Measurements from ENCODE around the gene OR8A1.

OR8A1 gene

DNA sequence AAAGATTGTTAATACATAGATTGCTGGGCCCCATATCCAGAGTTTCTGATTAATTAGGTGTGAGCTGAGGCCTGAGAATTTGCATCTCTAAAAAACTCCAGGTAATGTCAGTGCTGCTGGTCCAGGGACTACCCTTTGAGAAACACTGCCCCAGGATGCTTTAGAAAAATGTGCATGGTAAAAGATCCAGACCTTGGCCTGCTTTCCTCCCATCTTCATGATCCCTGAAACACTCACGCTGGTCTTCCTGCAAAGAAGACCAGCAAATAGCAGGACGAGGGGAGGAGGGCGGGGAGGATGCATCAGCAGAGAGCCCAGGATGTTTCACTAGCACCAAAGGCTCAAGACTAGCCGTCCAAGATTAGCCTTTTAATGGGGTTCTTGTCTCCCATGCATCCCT lies at the start of gene OR8A1:
TSS of gene OR8A1 (plus strand) at position 301 of the 400 bp plus-strand sequence. CDS start 123 bp downstream, outside the sequence.
- no peak for DNase-seq (ENCODE audit: low read depth in 2 of 3, low spot score in 1 of 3)

DNA sequence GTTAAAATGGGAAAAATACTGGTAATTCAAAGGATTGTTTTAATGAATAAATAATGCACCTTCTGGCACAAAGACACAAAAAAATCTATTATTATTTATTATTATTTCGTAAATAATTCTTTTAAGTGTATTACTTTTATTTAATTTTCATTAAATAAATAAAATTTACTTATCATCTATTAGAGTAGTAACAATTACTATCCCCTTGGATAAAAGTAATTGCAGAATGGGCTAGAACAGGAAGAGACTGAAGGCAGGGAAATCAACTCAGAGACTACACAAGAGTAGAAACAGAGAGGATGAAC lies 49.3 kb upstream of the OR8A1 start:
- DNase-seq (ENCODE audit: low read depth in 2 of 3, low spot score in 1 of 3) = no peak

DNA sequence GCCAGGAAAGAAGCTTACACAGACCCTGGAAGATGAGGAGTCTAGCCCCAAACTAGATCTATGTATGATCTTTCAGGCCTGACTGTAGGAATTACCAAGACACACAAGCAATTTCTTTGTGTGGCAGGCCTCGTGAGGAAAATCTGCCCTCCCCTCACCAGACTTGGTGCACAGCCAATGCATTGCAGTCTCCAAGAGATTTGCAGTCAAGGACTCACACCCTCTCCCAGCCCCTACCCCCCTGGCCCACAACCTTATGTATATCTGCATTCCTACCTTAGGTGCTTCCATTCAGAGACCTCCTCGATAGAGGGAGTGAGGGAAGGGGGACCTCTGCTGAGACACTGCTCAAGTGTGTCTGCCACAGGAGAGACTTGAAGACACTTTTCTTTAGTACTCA lies 36.2 kb upstream of the OR8A1 start:
- no peak for DNase-seq (ENCODE audit: low read depth in 2 of 3, low spot score in 1 of 3)

DNA sequence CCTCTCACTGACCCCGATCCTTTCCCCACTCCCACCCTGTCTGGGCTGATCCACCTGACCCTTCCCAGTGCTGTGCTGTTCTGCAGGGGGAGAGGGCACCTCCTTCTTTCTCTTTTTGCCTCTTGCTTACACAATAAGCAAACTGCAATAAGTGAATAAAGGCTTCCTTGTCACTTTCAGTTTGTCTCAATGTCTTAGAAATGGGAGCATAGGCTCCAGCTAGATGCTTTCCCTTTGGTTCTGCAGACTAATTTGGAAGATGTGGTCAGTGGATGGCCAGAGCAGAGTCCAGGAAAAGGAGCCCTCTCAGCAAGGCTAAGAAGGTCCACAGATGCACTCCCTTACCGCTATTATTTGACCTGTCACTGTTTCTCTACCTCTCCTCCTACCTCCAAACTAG lies 35.7 kb upstream of the OR8A1 start:
- no peak for DNase-seq (ENCODE audit: low read depth in 2 of 3, low spot score in 1 of 3)

DNA sequence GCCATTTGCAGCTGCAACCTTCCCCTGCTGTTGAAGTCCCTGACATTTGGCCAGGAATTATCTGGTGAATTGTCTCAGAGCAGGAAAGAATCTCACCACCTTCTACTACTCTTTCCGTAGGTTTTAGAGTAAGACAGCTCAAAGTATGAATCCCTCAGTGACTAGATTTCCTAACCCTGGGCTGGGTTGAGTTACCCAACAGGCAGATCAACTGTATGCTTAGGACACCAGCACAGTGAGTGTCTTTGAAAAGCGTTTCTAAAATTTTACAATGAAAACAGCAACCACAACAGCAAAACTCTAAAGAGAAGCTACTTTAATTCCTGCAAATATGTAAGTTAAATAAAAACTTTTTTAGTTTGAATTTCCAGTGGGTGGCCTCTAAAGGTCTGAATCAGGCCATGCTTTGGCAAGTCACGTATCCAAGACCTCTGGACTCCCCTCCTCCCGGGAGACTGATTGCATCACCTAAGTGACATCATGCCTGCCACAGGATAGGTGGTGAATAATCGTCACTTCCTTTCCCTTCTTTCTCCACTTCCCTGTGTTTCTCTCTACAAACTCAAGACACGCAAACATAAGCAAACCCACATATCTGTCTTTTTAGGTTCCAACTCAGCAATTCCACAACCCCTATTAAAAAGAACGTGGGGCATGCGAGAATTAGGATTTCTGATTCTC lies 34.1 kb upstream of the OR8A1 start:
- no peak for DNase-seq (ENCODE audit: low read depth in 2 of 3, low spot score in 1 of 3)

DNA sequence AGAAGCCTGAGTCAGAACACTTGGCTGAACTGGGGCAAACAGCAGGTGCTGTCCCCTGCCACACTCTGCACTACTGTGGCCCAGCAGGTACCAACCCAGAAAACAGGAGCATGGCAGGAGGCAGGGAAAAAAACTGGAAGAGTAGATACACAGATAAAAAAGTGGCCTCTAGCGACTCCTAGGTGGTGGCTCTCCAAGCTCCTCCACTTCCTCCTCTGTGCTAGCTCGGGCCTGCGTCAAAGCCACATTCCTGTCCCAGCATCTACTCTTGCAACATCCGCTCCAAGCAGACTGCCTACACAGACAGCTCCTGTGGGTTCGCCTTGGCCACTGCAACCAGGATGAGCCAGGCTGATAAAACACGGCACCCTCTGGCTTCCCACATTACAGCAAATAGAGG lies 33.3 kb upstream of the OR8A1 start:
- DNase-seq (ENCODE audit: low read depth in 2 of 3, low spot score in 1 of 3) = no peak

DNA sequence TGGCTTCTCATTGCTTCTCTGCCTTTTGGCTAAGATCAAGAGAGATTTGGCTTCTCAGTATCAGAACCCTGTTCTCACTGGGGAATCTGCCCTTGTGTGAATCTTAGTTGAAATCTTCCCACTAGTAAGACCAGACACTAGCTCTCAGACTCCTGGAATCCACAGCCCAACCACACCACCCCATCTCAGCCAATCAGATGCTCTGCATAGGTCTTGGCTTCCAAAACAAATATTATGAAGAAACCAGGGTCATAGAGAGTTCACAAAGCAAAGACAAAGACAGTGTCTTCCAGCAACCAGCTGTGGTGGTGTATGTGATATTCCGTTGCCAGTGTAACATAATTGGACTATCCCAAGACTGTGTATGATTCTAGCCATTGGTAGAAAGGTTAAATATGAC lies 31.8 kb upstream of the OR8A1 start:
- DNase-seq (ENCODE audit: low read depth in 2 of 3, low spot score in 1 of 3) = no peak

DNA sequence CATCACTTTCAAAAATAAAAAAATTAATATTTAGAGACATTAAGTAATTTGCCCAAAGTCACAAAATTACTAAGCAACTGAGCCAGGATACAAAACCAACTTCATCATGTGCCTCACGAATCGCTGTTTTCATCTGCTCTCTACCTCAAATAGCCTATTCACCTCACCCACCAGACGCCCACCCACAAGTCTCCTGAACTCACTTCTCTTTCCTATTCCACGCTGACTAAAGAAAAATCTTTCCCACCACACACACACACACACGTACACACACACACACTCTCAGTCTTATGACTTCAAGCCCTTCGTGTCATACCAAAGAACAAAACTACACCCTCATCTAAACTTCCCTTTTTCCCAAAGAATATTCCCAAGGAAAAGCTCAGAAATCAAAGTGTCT lies 28.6 kb upstream of the OR8A1 start:
- no peak for DNase-seq (ENCODE audit: low read depth in 2 of 3, low spot score in 1 of 3)

DNA sequence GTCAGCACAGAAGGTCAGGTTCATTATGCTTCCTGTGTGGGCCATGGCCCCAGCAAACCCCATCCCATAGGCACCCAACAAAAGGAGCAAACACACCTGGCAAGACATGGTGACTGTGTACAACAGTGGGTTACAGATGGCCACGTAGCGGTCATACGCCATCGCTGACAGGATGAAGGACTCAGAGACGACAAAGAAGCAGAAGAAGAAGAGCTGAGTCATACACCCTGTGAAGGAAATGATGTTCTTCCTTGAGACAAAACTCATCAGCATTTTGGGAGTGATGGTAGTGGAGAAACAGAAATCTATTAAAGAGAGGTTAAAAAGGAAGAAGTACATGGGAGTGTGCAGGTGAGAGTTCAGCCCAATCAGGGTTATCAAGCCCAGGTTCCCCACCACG lies 26.7 kb upstream of the OR8A1 start:
- no peak for DNase-seq (ENCODE audit: low read depth in 2 of 3, low spot score in 1 of 3)

DNA sequence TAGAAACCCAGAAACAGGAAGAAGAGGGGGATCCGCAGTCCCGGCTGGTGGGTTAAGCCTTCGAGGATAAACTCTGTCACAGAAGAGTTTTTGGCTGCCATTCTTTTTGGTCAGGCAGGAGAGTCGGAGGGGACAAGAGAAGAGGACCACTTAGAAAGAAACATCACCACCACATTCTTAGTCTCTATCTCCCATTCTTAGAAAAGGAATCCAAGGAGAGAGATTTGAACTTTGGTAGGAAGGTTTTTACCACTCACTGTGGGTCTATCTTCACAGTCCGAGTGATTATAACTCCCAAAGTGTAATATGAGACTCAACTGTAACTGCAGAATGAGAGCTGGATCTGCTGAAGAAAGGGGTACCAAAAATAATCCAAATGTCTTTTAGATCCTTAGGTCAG lies 26.2 kb upstream of the OR8A1 start, which contains the start of gene OR8B12:
TSS of gene OR8B12 (minus strand) at position 101 of the 400 bp plus-strand sequence. CDS start at position 101, 0 bp downstream.
- DNase-seq (ENCODE audit: low read depth in 2 of 3, low spot score in 1 of 3) = no peak

DNA sequence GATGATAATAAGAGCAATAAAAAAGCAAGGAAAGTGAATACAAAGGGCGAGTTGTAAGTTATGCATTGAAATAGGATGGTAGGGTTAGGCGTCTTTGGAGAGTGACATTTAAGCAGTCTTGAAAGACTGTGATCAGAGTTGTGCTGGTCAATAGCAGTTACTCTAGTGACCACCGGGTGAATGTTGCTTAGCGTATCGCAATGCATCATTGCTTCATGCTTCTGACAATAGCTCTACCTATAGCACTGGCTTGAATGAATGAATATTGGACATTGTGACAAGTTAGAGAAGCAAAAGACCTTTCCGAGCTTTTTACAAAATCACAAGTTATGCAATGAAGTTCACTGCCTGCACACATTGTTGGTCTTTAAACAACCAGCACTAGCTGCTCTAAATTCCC lies 18.6 kb upstream of the OR8A1 start:
- no peak for DNase-seq (ENCODE audit: low read depth in 2 of 3, low spot score in 1 of 3)

DNA sequence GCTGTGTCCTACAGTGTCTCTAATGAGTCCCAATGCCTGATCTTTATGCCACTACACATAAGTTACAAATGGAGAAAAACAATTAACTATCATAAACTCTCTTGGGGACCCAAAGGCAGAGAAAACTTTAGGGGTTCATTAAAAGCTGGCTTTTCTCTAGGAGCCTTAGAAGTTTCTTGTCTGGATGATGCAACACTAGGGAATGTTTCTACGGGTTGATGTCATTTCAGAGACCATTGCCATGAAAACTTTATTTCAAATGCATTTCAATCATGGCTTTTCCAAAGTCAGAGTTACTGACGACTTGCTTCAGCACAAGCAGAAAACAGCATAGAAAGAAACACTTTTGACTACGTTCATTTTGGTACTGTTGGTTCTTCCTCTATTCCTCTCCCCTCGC lies 17.8 kb upstream of the OR8A1 start:
- no peak for DNase-seq (ENCODE audit: low read depth in 2 of 3, low spot score in 1 of 3)

DNA sequence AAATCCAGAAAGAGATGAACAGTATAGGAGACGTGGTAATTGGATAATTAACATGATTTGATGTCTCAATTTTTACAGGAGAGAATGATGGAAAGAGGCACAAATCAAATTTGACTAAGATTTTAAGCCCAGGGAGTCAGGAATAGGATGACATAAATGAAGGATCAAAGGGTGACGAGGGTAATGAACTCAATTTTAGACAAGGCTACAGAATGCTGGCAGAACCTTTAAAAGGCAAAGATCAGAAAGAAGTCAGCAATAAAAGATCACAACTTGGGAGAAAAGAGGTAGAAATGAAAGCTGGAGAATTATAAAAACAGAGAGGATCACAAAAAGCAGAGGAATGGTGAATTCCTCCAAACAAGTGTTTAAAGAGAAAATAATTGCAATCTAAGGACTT lies 13.0 kb upstream of the OR8A1 start:
- no peak for DNase-seq (ENCODE audit: low read depth in 2 of 3, low spot score in 1 of 3)

DNA sequence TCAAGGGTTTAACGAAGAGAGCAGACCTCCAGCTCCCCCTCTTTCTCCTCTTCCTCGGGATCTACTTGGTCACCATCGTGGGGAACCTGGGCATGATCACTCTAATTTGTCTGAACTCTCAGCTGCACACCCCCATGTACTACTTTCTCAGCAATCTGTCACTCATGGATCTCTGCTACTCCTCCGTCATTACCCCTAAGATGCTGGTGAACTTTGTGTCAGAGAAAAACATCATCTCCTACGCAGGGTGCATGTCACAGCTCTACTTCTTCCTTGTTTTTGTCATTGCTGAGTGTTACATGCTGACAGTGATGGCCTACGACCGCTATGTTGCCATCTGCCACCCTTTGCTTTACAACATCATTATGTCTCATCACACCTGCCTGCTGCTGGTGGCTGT lies 363 bp downstream of the OR8A1 start:
- no peak for DNase-seq (ENCODE audit: low read depth in 2 of 3, low spot score in 1 of 3)

DNA sequence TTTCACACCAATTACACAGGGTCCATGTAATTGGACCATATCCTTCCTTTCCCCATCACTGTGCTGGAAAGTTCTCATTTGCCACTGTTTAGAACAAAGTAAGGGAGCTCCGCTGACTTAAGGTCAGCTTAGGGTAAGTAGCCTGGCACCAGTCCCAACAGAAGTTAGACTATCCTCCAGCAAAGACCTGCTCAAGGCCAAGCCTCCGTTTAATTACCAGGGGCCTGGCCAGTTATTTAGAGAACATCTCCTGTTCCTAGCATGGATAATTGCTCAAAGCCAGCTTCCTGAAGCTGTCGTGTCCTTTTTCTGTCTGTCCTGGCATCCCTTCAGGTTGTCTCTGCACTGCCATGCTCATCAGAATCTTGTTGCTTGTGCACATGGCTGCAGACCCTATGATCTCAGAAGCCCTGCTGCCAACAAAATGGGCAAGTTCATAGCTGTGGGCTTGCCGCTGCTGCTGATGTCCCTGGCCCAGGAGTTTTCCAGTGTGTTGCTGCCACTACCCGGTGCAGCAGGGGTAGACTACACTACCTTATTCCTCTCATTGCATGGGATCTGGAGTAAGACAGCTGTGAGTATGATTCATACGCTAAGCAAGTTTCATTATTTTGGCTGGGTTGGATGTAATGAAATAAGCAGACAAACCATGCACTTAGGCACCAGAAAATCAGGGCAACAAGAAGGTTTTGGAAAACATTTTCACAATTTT lies 8.1 kb downstream of the OR8A1 start:
- no peak for DNase-seq (ENCODE audit: low read depth in 2 of 3, low spot score in 1 of 3)

DNA sequence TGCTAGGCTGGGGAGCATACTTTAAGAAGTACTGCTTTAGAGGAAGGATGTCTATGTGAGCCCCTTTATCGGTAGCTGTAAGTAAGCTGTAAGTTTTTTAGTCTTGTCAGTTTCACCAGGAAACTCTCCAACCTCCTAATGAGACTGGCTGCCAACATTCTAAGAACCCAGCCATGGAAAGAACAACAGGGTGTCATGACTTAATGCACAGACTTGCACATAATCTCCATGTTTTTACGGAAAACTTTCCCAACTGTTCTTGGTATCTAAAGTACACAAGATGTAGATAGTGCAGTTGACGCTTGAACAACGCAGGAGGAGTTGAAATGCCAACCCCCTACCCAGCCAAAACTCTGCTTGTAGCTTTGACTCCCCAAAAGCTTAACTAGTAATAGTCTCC lies 9.0 kb downstream of the OR8A1 start:
- no peak for DNase-seq (ENCODE audit: low read depth in 2 of 3, low spot score in 1 of 3)

DNA sequence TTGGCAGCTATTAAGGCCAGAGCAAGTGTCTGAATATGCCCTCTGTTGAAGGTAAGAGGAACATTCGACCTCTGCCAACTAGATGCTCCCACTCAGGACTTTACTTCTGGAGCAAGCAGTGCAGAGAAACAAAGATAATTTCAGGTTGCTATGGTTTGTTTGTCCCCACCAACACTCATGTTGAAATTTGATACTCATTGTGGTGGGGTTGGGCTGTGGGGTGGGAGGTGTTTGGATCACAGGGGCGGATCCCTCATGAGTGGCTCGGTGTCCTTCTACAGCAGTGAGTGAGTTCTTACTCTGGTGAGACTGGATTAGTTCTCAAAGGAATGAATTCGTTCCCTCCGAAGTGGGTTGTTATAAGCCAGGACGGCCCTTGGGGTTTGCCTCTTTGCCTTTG lies 12.0 kb downstream of the OR8A1 start:
- no peak for DNase-seq (ENCODE audit: low read depth in 2 of 3, low spot score in 1 of 3)

DNA sequence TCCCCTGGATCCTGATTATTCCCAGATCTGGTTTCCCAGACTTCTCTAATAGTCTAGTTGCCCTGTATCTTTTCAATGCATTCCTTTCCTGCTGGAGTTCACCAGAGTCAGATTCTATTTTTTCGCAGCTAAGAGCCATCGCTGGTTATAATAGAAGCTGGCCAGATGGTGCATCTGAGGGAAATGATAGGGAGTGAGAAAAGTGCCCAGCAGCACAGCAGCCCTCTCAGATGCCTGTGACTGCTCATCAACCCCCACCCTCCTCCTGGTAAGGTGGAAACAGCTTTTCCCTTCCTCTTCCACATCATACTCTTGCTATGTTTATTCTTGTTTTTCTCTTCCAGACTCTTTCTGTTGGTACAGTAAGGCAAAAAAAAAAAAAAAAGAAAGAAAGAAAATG lies 12.8 kb downstream of the OR8A1 start:
- DNase-seq (ENCODE audit: low read depth in 2 of 3, low spot score in 1 of 3) = no peak

DNA sequence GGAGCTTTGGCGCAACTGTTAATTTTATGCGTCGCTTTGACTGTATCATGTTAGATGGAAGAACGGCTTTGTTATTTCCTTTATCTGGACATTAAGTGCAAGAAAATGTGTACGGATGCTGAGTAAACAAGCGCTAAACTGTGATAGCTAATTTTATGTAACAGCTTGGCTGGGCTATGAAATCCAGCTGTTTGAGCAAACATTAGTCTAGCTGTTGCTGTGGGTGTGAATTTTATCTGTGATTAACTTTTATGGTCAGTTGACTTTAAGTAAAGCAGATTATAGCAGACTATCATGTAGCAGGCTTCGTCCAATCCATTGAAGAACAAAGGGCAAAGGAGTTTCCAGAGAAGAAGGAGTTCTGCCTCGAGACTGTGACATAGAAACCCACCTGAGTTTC lies 14.0 kb downstream of the OR8A1 start:
- no peak for DNase-seq (ENCODE audit: low read depth in 2 of 3, low spot score in 1 of 3)

DNA sequence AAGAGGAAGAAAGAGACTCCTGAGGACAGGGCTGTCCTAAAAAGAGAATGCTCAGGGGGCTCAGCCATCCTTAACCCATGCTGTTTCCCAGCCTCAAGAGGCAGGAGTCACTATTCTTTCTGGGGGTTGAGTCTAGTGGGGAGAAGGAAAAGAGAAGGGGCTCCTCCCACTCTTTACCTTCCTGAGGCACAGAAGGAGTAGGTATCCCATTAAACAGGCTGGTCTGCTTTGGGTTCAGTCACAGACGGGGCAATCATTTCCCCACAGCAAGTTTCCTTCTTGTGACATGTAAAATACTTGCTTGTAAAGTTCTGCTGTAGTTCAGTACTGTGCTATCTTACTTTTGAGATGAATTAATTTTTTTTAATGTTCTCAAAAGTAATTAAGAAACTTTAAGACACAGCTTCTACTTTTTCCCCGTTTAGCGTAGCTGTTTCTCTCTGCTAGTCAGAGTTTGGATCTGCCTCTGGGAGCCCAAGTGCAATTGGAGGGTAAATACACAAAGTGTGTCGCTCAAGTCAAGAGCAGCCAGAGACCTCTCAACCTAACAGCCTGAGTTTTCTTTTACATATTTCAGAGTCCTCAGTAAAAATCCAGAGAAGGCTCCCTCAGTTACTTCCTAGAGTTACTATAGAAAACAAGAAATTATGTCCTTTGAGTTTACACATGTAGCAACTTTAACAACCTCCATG lies 15.0 kb downstream of the OR8A1 start:
- no peak for DNase-seq (ENCODE audit: low read depth in 2 of 3, low spot score in 1 of 3)

DNA sequence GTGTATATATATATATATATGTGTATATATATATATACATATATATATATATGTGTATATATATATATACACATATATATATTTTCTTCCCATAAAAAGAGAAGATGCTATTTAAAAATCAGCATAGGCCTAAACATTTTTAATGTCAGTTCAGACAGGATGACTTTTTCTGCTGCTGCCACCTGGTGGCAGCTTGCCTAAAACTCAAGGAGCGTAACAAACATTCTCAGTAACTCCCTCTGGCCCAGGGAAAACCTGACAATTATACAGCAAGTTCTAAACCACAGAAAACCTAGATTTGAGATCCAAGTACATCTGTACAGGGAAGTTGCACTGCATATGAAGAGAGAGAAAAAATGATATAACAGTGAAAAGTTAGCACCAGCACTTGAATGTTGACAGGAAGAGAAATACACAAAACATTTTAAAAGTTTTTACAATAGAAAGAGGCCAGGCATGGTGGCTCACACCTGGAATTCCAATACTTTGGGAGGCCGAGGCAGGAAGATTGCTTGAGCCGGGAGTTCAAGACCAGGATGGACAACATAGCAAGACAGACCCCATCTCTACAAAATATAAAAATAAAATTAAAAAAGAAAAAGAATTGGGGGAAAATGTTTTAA lies 16.6 kb downstream of the OR8A1 start:
- peak in 2 of 3 donors; percentile 29 to 38 for DNase-seq (ENCODE audit: low read depth in 2 of 3, low spot score in 1 of 3)

DNA sequence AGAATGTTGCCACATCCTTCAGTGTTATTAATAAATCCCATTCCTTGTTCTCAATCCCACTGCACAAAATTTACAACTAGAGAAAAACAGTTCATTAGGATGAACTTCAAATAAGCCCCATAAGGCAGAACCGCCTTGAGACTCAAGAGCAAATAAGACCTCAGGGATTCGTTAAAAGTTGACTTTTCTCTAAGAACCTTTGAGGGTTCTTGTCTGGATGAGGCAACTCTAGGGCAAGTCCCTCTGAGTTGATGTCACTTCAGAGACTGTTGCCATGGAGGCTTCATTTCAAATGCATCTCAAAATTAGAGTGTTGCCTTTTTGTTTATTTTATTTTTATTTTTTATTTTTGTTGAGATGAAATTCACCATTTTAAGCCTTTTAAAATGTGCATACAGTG lies 21.6 kb downstream of the OR8A1 start:
- DNase-seq (ENCODE audit: low read depth in 2 of 3, low spot score in 1 of 3) = no peak

Data from stimulated activated CD4-positive, alpha-beta T cell treated with anti-CD3 and anti-CD28 coated beads, Interleukin-12 subunit alpha, Interleukin-12 subunit beta, amount 100 ng/mL, for 48 hours (primary cell).